HepG2 (cell line): Measurements from ENCODE around the gene PRUNE1. TPM values are rescaled to one million over a fixed set of nuclear protein-coding genes. Genes with fewer than 3 reads are reported as not detected.
A peak's percentile ranks its signal among the peaks of the same experiment; 100 is the strongest.

Experiments
- CSRNP2 ChIP-seq: sonication (generic); formaldehyde crosslinking; conservative IDR thresholded peaks from 2 replicates; pipeline ENCODE4 v1.8.0; 2022; ENCODE audit warnings: low read depth, missing genetic modification reagents
- FOXA1 ChIP-seq, 2 experiments: fragments of 450-650 bp in 1 of 2; sonication (generic) in 1 of 2; formaldehyde crosslinking in 1 of 2; IDR thresholded peaks; 2 replicates each; pipeline versions ENCODE4 v1.4.0 to v1.6.1; 2016 to 2020; ENCODE audit warnings: missing genetic modification reagents in 1 of 2
- HOXA7 ChIP-seq: sonication (generic); formaldehyde crosslinking; IDR thresholded peaks from 2 replicates; pipeline ENCODE4 v1.8.1; 2022; ENCODE audit warnings: mild to moderate bottlenecking, missing genetic modification reagents, moderate library complexity
- MYC ChIP-seq: sonication (generic); formaldehyde crosslinking; IDR thresholded peaks from 2 replicates; pipeline ENCODE4 v1.9.0; 2021; ENCODE audit warnings: missing genetic modification reagents, borderline replicate concordance
- NFYC ChIP-seq: IDR thresholded peaks from 2 replicates; pipeline ENCODE4 v1.6.1; 2016; ENCODE audit warnings: missing genetic modification reagents, missing compliant biosample characterization
- SAFB2 ChIP-seq: sonication (generic); formaldehyde crosslinking; IDR thresholded peaks from 2 replicates; pipeline ENCODE4 v1.5.1; 2020; ENCODE audit warnings: missing genetic modification reagents, low read depth, mild to moderate bottlenecking, borderline replicate concordance
- SMYD3 ChIP-seq: sonication (generic); formaldehyde crosslinking; IDR thresholded peaks from 2 replicates; pipeline ENCODE4 v1.8.1; 2023; ENCODE audit warnings: mild to moderate bottlenecking, missing genetic modification reagents
- SOX6 ChIP-seq, 2 experiments: fragments of 450-650 bp in 1 of 2; sonication (generic) in 1 of 2; formaldehyde crosslinking in 1 of 2; IDR thresholded peaks; 2 replicates each; pipeline versions ENCODE4 v1.4.0 to v1.6.1; 2017 to 2020; ENCODE audit warnings: antibody characterized with exemption in 1 of 2, mild to moderate bottlenecking in 1 of 2, missing genetic modification reagents in 1 of 2
- SP140L ChIP-seq: sonication (generic); formaldehyde crosslinking; IDR thresholded peaks from 2 replicates; pipeline ENCODE4 v1.4.0; 2020; ENCODE audit warnings: missing genetic modification reagents, borderline replicate concordance
- TEF ChIP-seq: sonication (generic); formaldehyde crosslinking; IDR thresholded peaks from 2 replicates; pipeline ENCODE4 v1.5.0; 2020; ENCODE audit warnings: missing genetic modification reagents
- TMF1 ChIP-seq: sonication (generic); formaldehyde crosslinking; IDR thresholded peaks from 2 replicates; pipeline ENCODE4 v1.8.1; 2022; ENCODE audit warnings: low read depth, missing genetic modification reagents
- TSC22D2 ChIP-seq: sonication (generic); formaldehyde crosslinking; IDR thresholded peaks from 2 replicates; pipeline ENCODE4 v1.5.1; 2020; ENCODE audit warnings: missing genetic modification reagents, mild to moderate bottlenecking, borderline replicate concordance
- ZFP36L1 ChIP-seq: sonication (generic); formaldehyde crosslinking; IDR thresholded peaks from 2 replicates; pipeline ENCODE4 v1.8.0; 2022; ENCODE audit warnings: mild to moderate bottlenecking, missing genetic modification reagents, moderate library complexity
- ZNF101 ChIP-seq: sonication (generic); formaldehyde crosslinking; IDR thresholded peaks from 2 replicates; pipeline ENCODE4 v1.4.0; 2020; ENCODE audit warnings: mild to moderate bottlenecking, low read depth, missing genetic modification reagents, borderline replicate concordance
- ZNF180 ChIP-seq: sonication (generic); formaldehyde crosslinking; IDR thresholded peaks from 2 replicates; pipeline ENCODE4 v1.4.0; 2020; ENCODE audit warnings: low read depth, missing genetic modification reagents, borderline replicate concordance
- ZNF207 ChIP-seq: fragments of 450-650 bp; IDR thresholded peaks from 2 replicates; pipeline ENCODE4 v1.6.1; 2016; ENCODE audit warnings: antibody characterized with exemption, borderline replicate concordance
- ZNF225 ChIP-seq: sonication (generic); formaldehyde crosslinking; IDR thresholded peaks from 2 replicates; pipeline ENCODE4 v1.4.0; 2020; ENCODE audit warnings: mild to moderate bottlenecking, missing genetic modification reagents
- ZNF503 ChIP-seq: sonication (generic); formaldehyde crosslinking; IDR thresholded peaks from 2 replicates; pipeline ENCODE4 v1.4.0; 2020; ENCODE audit warnings: missing genetic modification reagents
- ZXDC ChIP-seq: sonication (generic); formaldehyde crosslinking; IDR thresholded peaks from 2 replicates; pipeline ENCODE4 v1.5.0; 2020; ENCODE audit warnings: mild to moderate bottlenecking, missing genetic modification reagents
- polyA plus RNA-seq, 8 experiments: library from polyadenylated mRNA; depleted of rRNA in 3 of 8; stranded (reverse) in 7 of 8; unstranded in 1 of 8; fragments of >200 nt; fragmentation: Illumina TruSeq in 4 of 8; extraction: Trizol in 4 of 8; gene quantifications; 2 replicates each; pipeline versions ENCODE4 v1.2.1 to v1.2.3, GENCODE V29; 2011 to 2016; ENCODE audit warnings: low read depth in 4 of 8, missing spikeins in 1 of 8, mixed read lengths in 1 of 8; ENCODE audit not compliant: insufficient read depth in 1 of 8
- total RNA-seq, 5 experiments: library from RNA; depleted of rRNA; stranded (reverse); fragments of >200 nt; fragmentation: Illumina TruSeq; extraction: Trizol; gene quantifications; 2 replicates each; pipeline ENCODE4 v1.2.3, GENCODE V29; 2016; ENCODE audit warnings: low read depth in 1 of 5
- TF ChIP-seq, protein P1 (sequence below): sonication (generic); formaldehyde crosslinking; IDR thresholded peaks from 2 replicates; pipeline ENCODE4 v1.9.0; 2021; ENCODE audit warnings: missing genetic modification reagents, mild to moderate bottlenecking, borderline replicate concordance

Gene PRUNE1
- total and polyA plus RNA-seq, 2 of the 13 experiments (the other 11 are each of a cell fraction or from before 2014, with no cell fraction given): 19.0 to 31.9 TPM

GRCh38 chr1:150971583-150972416 lies 36.4 kb upstream of the PRUNE1 start (continued):
- TF ChIP-seq ZNF101 (CRISPR knock-in tag) (no peak), SOX6 (IDR thresholded peaks at IDR 0.05) (no peak), SOX6 (CRISPR knock-in tag; IDR thresholded peaks at IDR 0.05) (peak; percentile 44; the same call in 1 of the 2 replicates), CSRNP2 (no peak), SP140L (CRISPR knock-in tag) (no peak), FOXA1 (IDR thresholded peaks at IDR 0.05) (no peak), FOXA1 (CRISPR knock-in tag; IDR thresholded peaks at IDR 0.05) (no peak), TSC22D2 (CRISPR knock-in tag) (no peak), SMYD3 (CRISPR knock-in tag) (no peak), TEF (CRISPR knock-in tag) (no peak), ZFP36L1 (CRISPR knock-in tag) (no peak), ZNF207 (no peak), HOXA7 (CRISPR knock-in tag) (no peak), SAFB2 (no peak; the same call in 1 of the 2 replicates), MYC (CRISPR knock-in tag) (no peak), ZNF225 (no peak), TMF1 (CRISPR knock-in tag) (no peak), ZNF503 (CRISPR knock-in tag) (no peak), NFYC (CRISPR knock-in tag) (no peak), ZXDC (no peak), ZNF180 (CRISPR knock-in tag) (no peak)
- TF ChIP-seq, protein P1, sequence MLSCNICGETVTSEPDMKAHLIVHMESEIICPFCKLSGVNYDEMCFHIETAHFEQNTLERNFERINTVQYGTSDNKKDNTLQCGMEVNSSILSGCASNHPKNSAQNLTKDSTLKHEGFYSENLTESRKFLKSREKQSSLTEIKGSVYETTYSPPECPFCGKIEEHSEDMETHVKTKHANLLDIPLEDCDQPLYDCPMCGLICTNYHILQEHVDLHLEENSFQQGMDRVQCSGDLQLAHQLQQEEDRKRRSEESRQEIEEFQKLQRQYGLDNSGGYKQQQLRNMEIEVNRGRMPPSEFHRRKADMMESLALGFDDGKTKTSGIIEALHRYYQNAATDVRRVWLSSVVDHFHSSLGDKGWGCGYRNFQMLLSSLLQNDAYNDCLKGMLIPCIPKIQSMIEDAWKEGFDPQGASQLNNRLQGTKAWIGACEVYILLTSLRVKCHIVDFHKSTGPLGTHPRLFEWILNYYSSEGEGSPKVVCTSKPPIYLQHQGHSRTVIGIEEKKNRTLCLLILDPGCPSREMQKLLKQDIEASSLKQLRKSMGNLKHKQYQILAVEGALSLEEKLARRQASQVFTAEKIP (CRISPR knock-in tag): no peak
